ENCODE results near the gene SLC19A2. TPM values are rescaled to one million over a fixed set of nuclear protein-coding genes. Genes with fewer than 3 reads are reported as not detected.
"Not testable (repeated sequence)": the region's sequence is repeated elsewhere in the genome, so short reads cannot be mapped to it uniquely, and the experiment has no call there.

The SLC19A2 gene
- total RNA-seq, result 7.8 TPM
- 10.9 TPM for polyA plus RNA-seq (ENCODE audit: insufficient read depth, low read depth, low replicate concordance)
- long read RNA-seq, donor 1, partial matches to known transcripts, result 12 of 13 reads
- long read RNA-seq, donor 1, other reads (novel, unspliced or antisense), result 0 of 13 reads
- long read RNA-seq, donor 2, partial matches to known transcripts, result 0 of 3 reads
- long read RNA-seq, donor 2, other reads (novel, unspliced or antisense), result 0 of 3 reads
- long read RNA-seq, donor 3, partial matches to known transcripts, result 0 of 4 reads
- long read RNA-seq, donor 3, other reads (novel, unspliced or antisense), result 0 of 4 reads
- long read RNA-seq, donor 4, partial matches to known transcripts, result 9 of 12 reads
- long read RNA-seq, donor 4, other reads (novel, unspliced or antisense), result 0 of 12 reads
- long read RNA-seq, donor 5, result 0 reads
- long read RNA-seq, donor 6, partial matches to known transcripts, result 0 of 2 reads
- long read RNA-seq, donor 6, other reads (novel, unspliced or antisense), result 0 of 2 reads
- long read RNA-seq, donor 7, partial matches to known transcripts, result 3 of 10 reads
- long read RNA-seq, donor 7, other reads (novel, unspliced or antisense), result 2 of 10 reads
- long read RNA-seq, donor 8, partial matches to known transcripts, result 0 of 3 reads
- long read RNA-seq, donor 8, other reads (novel, unspliced or antisense), result 0 of 3 reads
- long read RNA-seq, donor 9, partial matches to known transcripts, result 0 of 4 reads
- long read RNA-seq, donor 9, other reads (novel, unspliced or antisense), result 0 of 4 reads
- long read RNA-seq, donor 10, partial matches to known transcripts, result 0 of 2 reads
- long read RNA-seq, donor 10, other reads (novel, unspliced or antisense), result 0 of 2 reads

- intact Hi-C loops (cut with DNase I), result no loop called here
- no peaks in the 10 kb centered on the region for H3K36me3 ChIP-seq (ENCODE audit: control insufficient read depth in 2 of 3, insufficient read depth in 3 of 3, low read length in 3 of 3)
- TF ChIP-seq CTCF (IDR thresholded peaks at IDR 0.05; ENCODE audit: borderline replicate concordance, extremely low read depth, insufficient read depth), result peak; percentile 31
- peak; percentile 87 for FAIRE-seq
- peak within 1 kb of the TSS; percentile 70 to 94 (median 79) for H3K4me3 ChIP-seq (ENCODE audit: low read length in 3 of 3)
- H3K27ac ChIP-seq (ENCODE audit: low read depth in 2 of 2, low read length in 2 of 2), result peak within 1 kb of the TSS; percentile 93 to 98
- H3K9ac ChIP-seq (ENCODE audit: low read length in 3 of 3), result peak within 1 kb of the TSS; percentile 81 to 86 (median 82)
- no peaks in the 10 kb centered on the region for H3K27me3 ChIP-seq (ENCODE audit: control insufficient read depth, insufficient read depth, low read length)
- DNase-seq, result peak; percentile 99 to 100 (median 99)
- peaks cover 3 to 13% (median 5%) of the 10 kb centered on the region in 3 donors for H3K4me1 ChIP-seq (ENCODE audit: control insufficient read depth in 2 of 3, insufficient read depth in 2 of 3, low read depth in 1 of 3, low read length in 3 of 3)
- no peaks in the 10 kb centered on the region for H3K9me3 ChIP-seq (ENCODE audit: control insufficient read depth in 2 of 3, insufficient read depth in 1 of 3, low read length in 3 of 3)
Measured at GRCh38 chr1:169485431-169486280, at the start of gene SLC19A2. TSS of gene SLC19A2 (minus strand) at chr1:169485944. CDS start at chr1:169485766, 178 bp downstream.

GRCh38 chr1:169534653-169535052 is 48.9 kb upstream of the SLC19A2 start:
- TF ChIP-seq CTCF (IDR thresholded peaks at IDR 0.05; ENCODE audit: borderline replicate concordance, extremely low read depth, insufficient read depth), result no peak
- H3K36me3 ChIP-seq (ENCODE audit: control insufficient read depth in 2 of 3, insufficient read depth in 3 of 3, low read length in 3 of 3), result no peaks in the 10 kb centered on the region
- no peaks in the 10 kb centered on the region for H3K9me3 ChIP-seq (ENCODE audit: control insufficient read depth in 2 of 3, insufficient read depth in 1 of 3, low read length in 3 of 3)
- H3K27me3 ChIP-seq (ENCODE audit: control insufficient read depth, insufficient read depth, low read length), result no peaks in the 10 kb centered on the region
- H3K4me1 ChIP-seq (ENCODE audit: control insufficient read depth in 2 of 3, insufficient read depth in 2 of 3, low read depth in 1 of 3, low read length in 3 of 3), result no peaks in the 10 kb centered on the region
- no peak overlapping the region for H3K9ac ChIP-seq (ENCODE audit: low read length in 3 of 3)
- H3K27ac ChIP-seq (ENCODE audit: low read depth in 2 of 2, low read length in 2 of 2), result no peak overlapping the region
- intact Hi-C loops (cut with DNase I), result no loop called here
- H3K4me3 ChIP-seq (ENCODE audit: low read length in 3 of 3), result no peak overlapping the region
- no peak for DNase-seq
- no peak for FAIRE-seq

GRCh38 chr1:169533528-169534190 is 47.9 kb upstream of the SLC19A2 start:
- H3K4me3 ChIP-seq (ENCODE audit: low read length in 3 of 3); H3K27me3 ChIP-seq (ENCODE audit: control insufficient read depth, insufficient read depth, low read length); H3K36me3 ChIP-seq (ENCODE audit: control insufficient read depth in 2 of 3, insufficient read depth in 3 of 3, low read length in 3 of 3); FAIRE-seq; H3K9ac ChIP-seq (ENCODE audit: low read length in 3 of 3); DNase-seq; H3K9me3 ChIP-seq (ENCODE audit: control insufficient read depth in 2 of 3, insufficient read depth in 1 of 3, low read length in 3 of 3); H3K4me1 ChIP-seq (ENCODE audit: control insufficient read depth in 2 of 3, insufficient read depth in 2 of 3, low read depth in 1 of 3, low read length in 3 of 3); intact Hi-C loops (cut with DNase I); H3K27ac ChIP-seq (ENCODE audit: low read depth in 2 of 2, low read length in 2 of 2): not testable (repeated sequence)

Measured in kidney (tissue), 22 donors.